Neural cell (in vitro differentiated cells): Measurements from ENCODE around the gene TYSND1. TPM values are rescaled to one million over a fixed set of nuclear protein-coding genes. Genes with fewer than 3 reads are reported as not detected.

Experiments used
- H2AFZ ChIP-seq: fragments of 200-600, 300-800 bp; sonication (generic), shearing (Covaris generic); 2 replicates; pipeline ENCODE4 v1.6.0; 2014; ENCODE audit warnings: low read depth, mild to moderate bottlenecking, antibody characterized with exemption, low read length, moderate library complexity
- H3F3A ChIP-seq: fragments of 200-600 bp; shearing (Covaris generic); 2 replicates; pipeline ENCODE4 v1.6.1; 2016; ENCODE audit warnings: mild to moderate bottlenecking, moderate library complexity, mixed read lengths, antibody characterized with exemption, low read length; ENCODE audit not compliant: insufficient read depth, poor library complexity, severe bottlenecking
- H3K27ac ChIP-seq: fragments of 200-600, 300-800 bp; sonication (generic), shearing (Covaris generic); 2 replicates; pipeline ENCODE4 v1.5.1; 2014; ENCODE audit warnings: mild to moderate bottlenecking, low read length, moderate library complexity
- H3K27me3 ChIP-seq: fragments of 300-800, 200-600 bp; sonication (generic), shearing (Covaris generic); 2 replicates; pipeline ENCODE4 v1.6.0; 2014; ENCODE audit warnings: mild to moderate bottlenecking, low read depth, low read length, moderate library complexity; ENCODE audit not compliant: insufficient read depth
- H3K36me3 ChIP-seq: fragments of 300-800, 200-600 bp; sonication (generic), shearing (Covaris generic); 2 replicates; pipeline ENCODE4 v1.5.1; 2014; ENCODE audit warnings: mild to moderate bottlenecking, antibody characterized with exemption, low read length, moderate library complexity; ENCODE audit not compliant: insufficient read depth
- H3K4me2 ChIP-seq: fragments of 300-800, 200-600 bp; sonication (generic), shearing (Covaris generic); 2 replicates; pipeline ENCODE4 v1.6.0; 2014; ENCODE audit warnings: mild to moderate bottlenecking, low read length
- H3K4me3 ChIP-seq: fragments of 300-800, 200-600 bp; sonication (generic), shearing (Covaris generic); 2 replicates; pipeline ENCODE4 v1.5.1; 2014; ENCODE audit warnings: mild to moderate bottlenecking, low read length, moderate library complexity
- H3K79me2 ChIP-seq: fragments of 200-600 bp; shearing (Covaris generic); replicated peaks from 2 replicates; pipeline ENCODE4 v1.6.0; 2014; ENCODE audit warnings: mild to moderate bottlenecking, low read length, moderate library complexity; ENCODE audit not compliant: insufficient read depth
- H3K9ac ChIP-seq: fragments of 300-800, 200-600 bp; sonication (generic), shearing (Covaris generic); 2 replicates; pipeline ENCODE4 v1.6.1; 2016; ENCODE audit warnings: mild to moderate bottlenecking, low read length, mixed read lengths
- H3K9me2 ChIP-seq: fragments of 200-600 bp; shearing (Covaris generic); 2 replicates; pipeline ENCODE4 v1.6.1; 2016; ENCODE audit warnings: mild to moderate bottlenecking, low read length, mixed read lengths; ENCODE audit not compliant: insufficient read depth
- H3K9me3 ChIP-seq: fragments of 200-600, 300-800 bp; sonication (generic), shearing (Covaris generic); 2 replicates; pipeline ENCODE4 v1.6.1; 2016; ENCODE audit warnings: mild to moderate bottlenecking, mixed run types, low read length, moderate library complexity, mixed read lengths
- H4K20me1 ChIP-seq: fragments of 200-600 bp; shearing (Covaris generic); 2 replicates; pipeline ENCODE4 v1.6.1; 2016; ENCODE audit warnings: mild to moderate bottlenecking, mixed run types; ENCODE audit not compliant: insufficient read depth
- EP300 ChIP-seq: fragments of 450-650 bp; conservative IDR thresholded peaks from 2 replicates; pipeline ENCODE4 v1.6.1; 2014; ENCODE audit warnings: antibody characterized with exemption, mild to moderate bottlenecking, moderate library complexity; ENCODE audit not compliant: poor library complexity, severe bottlenecking
- EZH2 ChIP-seq: fragments of 200-600, 300-800 bp; shearing (Covaris generic), sonication (generic); IDR thresholded peaks from 2 replicates; pipeline ENCODE4 v1.6.1; 2014; ENCODE audit warnings: antibody characterized with exemption, low read length, borderline replicate concordance, mild to moderate bottlenecking; ENCODE audit not compliant: insufficient read depth, poor library complexity, severe bottlenecking
- MXI1 ChIP-seq: fragments of 450-650 bp; conservative IDR thresholded peaks from 2 replicates; pipeline ENCODE4 v1.6.1; 2014; ENCODE audit warnings: antibody characterized with exemption, mild to moderate bottlenecking; ENCODE audit not compliant: poor library complexity, severe bottlenecking
- POLR2AphosphoS5 ChIP-seq: IDR thresholded peaks from 2 replicates; pipeline ENCODE4 v1.6.1; 2012
- RAD21 ChIP-seq: fragments of 450-650 bp; conservative IDR thresholded peaks from 2 replicates; pipeline ENCODE4 v1.6.1; 2014; ENCODE audit warnings: antibody characterized with exemption, mild to moderate bottlenecking, moderate library complexity
- REST ChIP-seq: IDR thresholded peaks from 2 replicates; pipeline ENCODE4 v1.6.1; 2012; ENCODE audit warnings: borderline replicate concordance
- SMC3 ChIP-seq: fragments of 450-650 bp; conservative IDR thresholded peaks from 2 replicates; pipeline ENCODE4 v1.6.1; 2014; ENCODE audit warnings: antibody characterized with exemption, mild to moderate bottlenecking, moderate library complexity; ENCODE audit not compliant: poor library complexity
- TAF1 ChIP-seq: IDR thresholded peaks from 2 replicates; pipeline ENCODE4 v1.6.1; 2012; ENCODE audit warnings: low read depth
- polyA plus RNA-seq: library from polyadenylated mRNA; depleted of rRNA; stranded (reverse); fragments of >200 nt; gene quantifications from 2 replicates; pipeline ENCODE4 v1.2.3, GENCODE V29; 2014
- TF ChIP-seq, protein P1 (sequence below): fragments of 450-650 bp; IDR thresholded peaks from 2 replicates; pipeline ENCODE4 v1.5.1; 2014; ENCODE audit warnings: antibody characterized with exemption, mild to moderate bottlenecking, moderate library complexity; ENCODE audit not compliant: poor library complexity, severe bottlenecking

The TYSND1 gene
- polyA plus RNA-seq, 1 donor from 2014 or later: 10.3 TPM

GRCh38 chr10:70191161-70191971 is 44.9 kb upstream of the TYSND1 start:
- H4K20me1 ChIP-seq: no peaks in the 10 kb centered on the region
- no peak for TF ChIP-seq RAD21
- TF ChIP-seq SMC3: no peak
- no peak for TF ChIP-seq REST
- TF ChIP-seq EZH2: no peak
- TF ChIP-seq, protein P1, sequence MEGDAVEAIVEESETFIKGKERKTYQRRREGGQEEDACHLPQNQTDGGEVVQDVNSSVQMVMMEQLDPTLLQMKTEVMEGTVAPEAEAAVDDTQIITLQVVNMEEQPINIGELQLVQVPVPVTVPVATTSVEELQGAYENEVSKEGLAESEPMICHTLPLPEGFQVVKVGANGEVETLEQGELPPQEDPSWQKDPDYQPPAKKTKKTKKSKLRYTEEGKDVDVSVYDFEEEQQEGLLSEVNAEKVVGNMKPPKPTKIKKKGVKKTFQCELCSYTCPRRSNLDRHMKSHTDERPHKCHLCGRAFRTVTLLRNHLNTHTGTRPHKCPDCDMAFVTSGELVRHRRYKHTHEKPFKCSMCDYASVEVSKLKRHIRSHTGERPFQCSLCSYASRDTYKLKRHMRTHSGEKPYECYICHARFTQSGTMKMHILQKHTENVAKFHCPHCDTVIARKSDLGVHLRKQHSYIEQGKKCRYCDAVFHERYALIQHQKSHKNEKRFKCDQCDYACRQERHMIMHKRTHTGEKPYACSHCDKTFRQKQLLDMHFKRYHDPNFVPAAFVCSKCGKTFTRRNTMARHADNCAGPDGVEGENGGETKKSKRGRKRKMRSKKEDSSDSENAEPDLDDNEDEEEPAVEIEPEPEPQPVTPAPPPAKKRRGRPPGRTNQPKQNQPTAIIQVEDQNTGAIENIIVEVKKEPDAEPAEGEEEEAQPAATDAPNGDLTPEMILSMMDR: no peak
- TF ChIP-seq TAF1: no peak
- no peak for TF ChIP-seq POLR2AphosphoS5
- TF ChIP-seq MXI1: no peak
- TF ChIP-seq EP300: no peak
- no peaks in the 10 kb centered on the region for H3K27me3 ChIP-seq
- no peaks in the 10 kb centered on the region for H3K9me3 ChIP-seq
- no peaks in the 10 kb centered on the region for H3K9me2 ChIP-seq
- no peak overlapping the region for H3K4me3 ChIP-seq
- no peaks in the 10 kb centered on the region for H3K79me2 ChIP-seq
- no peaks in the 10 kb centered on the region for H3F3A ChIP-seq
- H3K9ac ChIP-seq: no peak overlapping the region
- no peak overlapping the region for H3K27ac ChIP-seq
- H3K36me3 ChIP-seq: no peaks in the 10 kb centered on the region
- H3K4me2 ChIP-seq: no peak overlapping the region
- no peak overlapping the region for H2AFZ ChIP-seq

DNA sequence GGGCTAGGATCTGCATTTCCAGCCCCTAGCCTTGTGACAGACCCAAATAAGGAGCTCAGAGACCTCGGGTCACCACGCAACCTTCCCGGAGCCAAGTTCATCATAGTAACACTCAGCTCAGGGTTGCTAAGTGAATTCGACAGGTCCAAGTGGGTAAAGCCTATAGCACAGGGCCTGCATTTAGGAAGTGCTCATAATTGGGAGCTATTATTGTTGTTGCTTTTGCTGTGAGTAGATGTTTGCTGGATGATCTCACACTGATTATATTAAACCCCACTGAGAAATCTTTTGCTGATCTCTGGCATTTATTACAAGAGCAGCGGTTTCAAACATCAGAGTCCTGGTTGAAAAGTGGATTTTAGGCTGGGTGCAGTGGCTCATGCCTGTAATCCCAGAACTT is 44.1 kb upstream of the TYSND1 start:
- no peak overlapping the region for H3K27ac ChIP-seq
- no peak overlapping the region for H3K9ac ChIP-seq
- no peaks in the 10 kb centered on the region for H3K36me3 ChIP-seq
- H3K79me2 ChIP-seq: no peaks in the 10 kb centered on the region
- H3K9me3 ChIP-seq: no peaks in the 10 kb centered on the region
- no peak for TF ChIP-seq EZH2
- no peak for TF ChIP-seq MXI1
- no peak for TF ChIP-seq RAD21
- TF ChIP-seq POLR2AphosphoS5: no peak
- no peak for TF ChIP-seq TAF1
- no peak for TF ChIP-seq EP300
- no peak for TF ChIP-seq SMC3
- TF ChIP-seq, protein P1: no peak
- no peak for TF ChIP-seq REST
- no peaks in the 10 kb centered on the region for H3F3A ChIP-seq
- no peaks in the 10 kb centered on the region for H4K20me1 ChIP-seq
- no peaks in the 10 kb centered on the region for H3K9me2 ChIP-seq
- H3K4me3 ChIP-seq: no peak overlapping the region
- H3K4me2 ChIP-seq: no peak overlapping the region
- H2AFZ ChIP-seq: no peak overlapping the region
- no peaks in the 10 kb centered on the region for H3K27me3 ChIP-seq
